COR-L47 (cell line): ENCODE measurements around the gene TMEFF2.

Experiments used
- DNase-seq: peaks from one replicate; lab custom pipeline; 2025; lab: John Stamatoyannopoulos, UW

TMEFF2 gene, protein sequence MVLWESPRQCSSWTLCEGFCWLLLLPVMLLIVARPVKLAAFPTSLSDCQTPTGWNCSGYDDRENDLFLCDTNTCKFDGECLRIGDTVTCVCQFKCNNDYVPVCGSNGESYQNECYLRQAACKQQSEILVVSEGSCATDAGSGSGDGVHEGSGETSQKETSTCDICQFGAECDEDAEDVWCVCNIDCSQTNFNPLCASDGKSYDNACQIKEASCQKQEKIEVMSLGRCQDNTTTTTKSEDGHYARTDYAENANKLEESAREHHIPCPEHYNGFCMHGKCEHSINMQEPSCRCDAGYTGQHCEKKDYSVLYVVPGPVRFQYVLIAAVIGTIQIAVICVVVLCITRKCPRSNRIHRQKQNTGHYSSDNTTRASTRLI

DNA sequence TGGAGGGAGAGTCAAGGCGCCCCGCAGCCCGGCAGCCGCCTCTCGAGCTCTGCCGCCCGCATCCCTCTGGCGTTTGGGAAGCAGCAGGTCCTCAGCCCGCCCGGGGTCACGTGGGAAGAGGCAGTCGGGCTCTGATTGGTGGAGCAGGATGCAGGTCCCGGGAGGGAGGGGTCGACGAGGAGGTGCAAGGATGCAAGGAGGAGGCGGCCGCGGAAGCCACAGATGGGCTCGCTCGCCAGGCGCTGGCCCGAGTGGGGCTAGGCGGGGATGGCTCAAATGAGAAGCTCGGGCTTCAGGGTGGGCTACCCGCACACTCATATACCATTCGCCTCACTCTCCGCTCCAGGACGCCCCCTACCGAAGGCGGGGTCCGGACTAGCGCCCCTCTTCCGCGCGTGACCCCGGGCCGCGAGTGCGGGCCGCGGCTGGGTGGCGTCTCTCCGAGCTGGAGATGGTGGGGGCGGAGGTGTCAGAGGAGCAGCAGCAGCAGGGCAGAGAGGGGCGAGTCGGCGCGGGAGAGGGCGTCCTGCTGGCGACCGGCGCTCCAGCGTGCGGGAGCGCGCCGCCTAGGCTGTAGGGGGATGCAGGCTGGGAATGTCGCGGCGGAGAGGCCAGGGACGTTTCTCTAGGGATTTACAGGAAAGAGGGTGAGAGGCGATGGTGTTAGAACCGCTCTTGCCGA lies at the start of gene TMEFF2:
Gene TMEFF2, minus strand, starts transcription at position 68 of the 682 bp plus-strand sequence. CDS start 409 bp downstream, outside the sequence.
- peak; percentile 91 for DNase-seq

DNA sequence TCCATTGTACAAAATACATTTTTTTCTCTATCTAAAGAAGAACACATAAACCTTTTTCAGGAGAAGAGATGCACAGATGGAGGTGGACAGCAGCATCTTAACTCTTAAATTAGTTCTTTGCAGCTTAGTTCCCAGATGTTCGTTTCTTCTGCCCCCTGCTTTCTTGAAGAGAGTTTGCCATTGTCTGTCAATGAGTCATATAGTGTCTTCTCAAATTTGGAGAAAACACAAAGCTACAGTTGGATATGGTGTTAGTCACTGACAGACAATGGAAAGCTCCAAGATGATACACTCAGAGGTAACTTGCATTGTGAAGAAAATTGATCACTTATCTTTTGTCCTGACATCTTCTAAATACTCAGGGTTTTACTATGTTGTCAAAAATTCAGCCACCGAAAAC lies 48.8 kb upstream of the TMEFF2 start:
- DNase-seq = no peak

DNA sequence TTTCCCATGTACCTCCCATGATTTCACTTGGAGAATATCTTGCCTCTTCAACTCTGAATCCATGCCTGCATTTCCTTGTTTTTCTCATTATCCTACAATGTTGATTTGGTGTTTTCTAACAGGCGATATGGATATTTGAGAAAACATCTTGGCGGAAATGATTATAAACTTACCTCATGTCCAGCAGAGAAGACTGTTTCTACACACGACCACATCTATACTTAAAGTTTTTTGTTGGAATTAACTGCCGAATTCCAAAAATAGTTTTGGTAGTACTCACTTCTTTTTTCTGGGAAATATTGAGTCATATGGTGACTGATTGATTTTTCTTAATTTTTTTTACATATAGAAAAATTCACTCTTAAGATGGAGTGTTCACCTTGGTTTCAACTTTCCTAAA lies 41.4 kb upstream of the TMEFF2 start:
- DNase-seq = no peak

DNA sequence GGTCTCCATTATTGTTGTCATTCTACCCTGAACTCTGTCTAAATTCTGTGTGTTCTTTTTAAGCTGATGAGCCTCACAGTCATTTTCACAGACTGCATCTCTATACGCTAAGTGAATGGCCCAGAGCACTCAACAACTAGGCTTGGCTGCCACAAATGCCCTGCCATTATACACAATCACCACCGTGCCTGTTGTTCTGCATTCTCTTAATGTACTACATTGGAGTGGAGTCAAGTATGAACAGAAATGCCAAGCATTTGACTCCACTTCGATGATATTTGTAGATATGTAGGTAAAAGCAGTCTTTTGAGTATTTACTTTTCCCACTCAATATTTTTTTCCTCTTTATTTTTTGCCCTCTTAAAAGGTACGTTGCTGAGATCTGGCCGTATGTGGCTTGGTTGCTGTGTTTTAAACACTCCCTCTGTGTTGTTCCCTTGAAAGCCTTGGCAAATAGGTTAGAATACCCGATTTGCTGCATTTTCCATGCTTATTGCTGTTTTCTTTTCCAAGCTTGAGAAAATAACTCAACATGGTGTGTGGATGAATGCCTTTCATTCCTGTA lies 36.2 kb upstream of the TMEFF2 start:
- no peak for DNase-seq

DNA sequence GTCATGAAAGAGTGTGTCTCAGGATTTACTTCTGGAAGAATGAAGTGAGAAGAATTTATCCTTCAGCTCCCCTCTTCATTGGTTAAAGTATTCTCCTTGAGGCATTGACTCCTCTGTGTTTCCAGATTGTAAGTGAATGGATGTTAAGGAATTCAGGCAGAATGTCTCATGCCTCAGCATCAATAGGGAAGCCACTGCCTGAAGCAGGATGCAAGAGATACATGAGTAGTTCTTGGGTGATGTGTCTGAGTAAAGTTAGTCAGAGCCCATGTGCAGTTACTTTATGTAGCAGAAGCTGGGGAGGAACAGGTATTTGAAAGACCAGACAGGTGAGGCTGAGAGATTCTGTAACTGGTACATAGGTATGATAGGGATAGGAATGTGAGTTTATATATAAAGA lies 34.0 kb upstream of the TMEFF2 start:
- no peak for DNase-seq

DNA sequence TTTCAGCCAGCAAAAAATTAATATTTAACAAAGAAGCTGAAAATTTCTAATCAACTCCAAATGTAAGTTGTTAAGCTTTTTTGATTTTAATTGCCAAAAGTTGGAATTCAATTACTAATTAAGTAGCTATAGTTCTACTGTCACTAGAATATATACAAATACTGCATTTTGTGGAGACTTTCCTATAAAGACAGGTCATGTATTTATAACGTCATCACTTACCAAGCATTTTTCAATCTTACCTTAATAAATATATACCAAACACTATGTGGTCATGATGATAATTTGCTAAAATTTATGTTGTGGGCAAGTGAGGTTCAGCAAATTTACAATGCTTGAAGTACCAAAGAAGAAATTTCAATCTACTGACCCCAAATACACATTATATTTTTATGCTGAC lies 24.2 kb upstream of the TMEFF2 start:
- no peak for DNase-seq

DNA sequence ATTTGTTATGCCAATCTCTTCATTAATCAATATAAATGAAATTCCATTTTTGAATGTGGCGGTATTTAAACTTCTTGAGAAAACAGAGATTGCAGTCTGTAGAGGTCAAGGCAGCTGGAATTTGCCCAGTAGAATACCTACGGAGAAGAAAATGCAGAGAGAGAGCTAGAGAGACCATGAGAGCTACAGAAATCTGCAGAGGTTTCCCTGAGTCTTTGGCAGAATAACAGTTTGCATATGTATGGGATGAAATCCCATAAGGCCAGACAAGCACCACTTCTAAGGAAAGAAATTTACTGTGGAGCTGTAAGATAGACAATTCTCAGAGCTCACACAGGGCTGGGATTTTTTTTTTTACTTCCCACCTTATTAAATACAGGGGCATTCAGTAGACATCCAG lies 23.6 kb upstream of the TMEFF2 start:
- no peak for DNase-seq

DNA sequence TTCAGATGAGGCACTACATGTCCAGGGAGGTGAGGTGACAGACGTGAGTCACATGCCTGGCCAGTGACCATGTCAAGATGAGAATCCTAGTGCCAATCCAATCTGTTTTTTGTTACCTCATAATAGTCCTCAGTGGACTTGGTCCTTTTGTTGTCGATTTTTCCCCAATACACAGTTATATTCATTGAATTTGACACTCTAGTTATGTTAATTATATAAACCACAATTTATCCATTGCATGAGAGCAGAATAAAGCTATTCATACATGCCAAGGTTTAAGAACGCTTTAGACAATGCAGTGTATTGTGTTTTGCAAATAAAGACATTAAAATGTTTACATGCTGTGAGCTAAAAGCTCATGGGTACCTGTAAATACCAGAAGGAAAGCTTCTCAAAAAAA lies 21.6 kb upstream of the TMEFF2 start:
- no peak for DNase-seq

DNA sequence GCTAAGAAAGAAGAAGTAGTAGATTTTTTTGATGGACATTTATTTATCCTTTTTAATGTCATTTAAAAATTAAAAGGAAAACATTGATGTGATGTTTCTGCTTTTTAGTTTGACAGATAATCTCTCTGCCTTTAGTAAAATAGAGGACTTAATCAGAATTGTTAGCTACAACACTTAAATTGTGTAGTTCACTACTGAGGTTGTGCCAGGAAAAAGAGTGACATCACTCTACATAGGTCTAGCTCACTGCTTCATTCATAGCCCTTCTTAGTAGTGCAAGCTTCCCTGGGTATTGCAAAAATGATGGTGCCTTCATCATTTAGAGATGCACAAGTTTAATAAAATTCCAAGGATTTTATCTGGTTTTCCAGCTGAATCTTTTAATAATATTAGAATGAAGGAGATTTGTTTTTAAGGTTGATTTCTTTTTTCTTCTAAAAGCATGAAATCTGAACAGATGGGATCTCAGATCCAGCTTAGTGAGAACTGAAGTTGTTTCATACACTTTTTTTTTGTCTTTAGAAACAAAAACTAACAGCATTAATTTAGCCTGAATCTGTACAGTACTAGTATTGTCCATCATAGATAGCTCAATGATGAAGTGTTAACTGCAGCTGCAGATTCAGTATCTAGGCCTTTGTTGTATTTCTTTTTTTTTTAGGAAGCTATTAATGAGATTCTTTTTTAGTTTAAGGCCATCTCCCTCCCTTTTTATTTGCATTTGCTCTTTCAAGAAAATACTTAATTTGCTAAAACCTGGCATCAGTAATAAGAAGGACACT lies 20.6 kb upstream of the TMEFF2 start:
- no peak for DNase-seq

DNA sequence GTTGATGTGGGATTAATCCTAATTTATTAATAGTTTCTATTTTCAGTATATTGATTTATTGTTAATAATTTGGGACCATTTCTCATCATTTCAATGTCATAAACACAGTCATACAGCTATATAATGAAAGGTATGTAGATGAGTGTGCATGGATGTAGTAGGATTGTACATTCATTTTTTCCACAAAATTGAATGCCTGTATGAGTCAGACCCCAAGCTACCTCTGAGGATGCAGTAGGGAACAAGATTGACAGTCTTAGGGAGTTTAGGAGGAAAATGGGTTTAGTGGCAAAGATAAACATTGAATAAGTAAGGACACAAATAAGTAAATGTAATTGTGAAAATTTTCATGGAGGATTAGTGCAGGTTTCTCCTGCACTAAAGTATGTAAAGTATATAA lies 14.1 kb upstream of the TMEFF2 start:
- no peak for DNase-seq

DNA sequence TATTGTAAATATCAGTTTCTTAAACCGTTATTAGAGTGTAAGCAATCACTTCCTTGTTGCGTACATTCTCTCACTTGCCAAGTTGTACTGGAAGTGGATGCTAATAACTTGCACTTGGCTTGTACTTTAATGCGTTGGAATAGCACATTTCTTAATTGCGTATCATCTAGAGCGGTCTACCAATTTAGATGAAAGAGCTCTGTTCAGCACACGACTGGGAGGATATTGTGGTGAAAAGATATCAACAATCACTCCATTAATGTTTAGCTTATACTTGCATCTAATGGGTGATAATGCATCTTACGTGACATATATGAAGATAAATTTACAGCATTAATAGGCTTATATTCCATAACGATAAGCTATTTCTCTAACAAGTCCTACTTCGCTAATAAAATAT lies 11.7 kb upstream of the TMEFF2 start:
- no peak for DNase-seq

DNA sequence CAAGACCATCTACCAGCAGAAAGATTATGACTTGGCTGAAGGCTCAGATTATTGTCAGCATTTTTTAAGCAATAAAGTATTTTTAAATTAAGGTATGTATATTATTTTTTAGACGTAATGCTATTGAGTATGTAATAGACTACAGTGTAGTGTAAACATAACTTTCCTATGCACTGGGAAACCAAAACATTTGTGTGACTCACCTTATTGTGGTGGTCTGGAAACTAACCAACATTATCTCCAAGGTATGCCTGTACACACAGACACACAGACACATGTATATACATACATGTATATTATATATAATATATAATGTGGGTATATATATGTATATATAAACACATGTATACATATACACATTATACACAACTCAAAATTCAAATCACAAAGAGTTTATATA lies 9.1 kb upstream of the TMEFF2 start:
- DNase-seq = no peak

DNA sequence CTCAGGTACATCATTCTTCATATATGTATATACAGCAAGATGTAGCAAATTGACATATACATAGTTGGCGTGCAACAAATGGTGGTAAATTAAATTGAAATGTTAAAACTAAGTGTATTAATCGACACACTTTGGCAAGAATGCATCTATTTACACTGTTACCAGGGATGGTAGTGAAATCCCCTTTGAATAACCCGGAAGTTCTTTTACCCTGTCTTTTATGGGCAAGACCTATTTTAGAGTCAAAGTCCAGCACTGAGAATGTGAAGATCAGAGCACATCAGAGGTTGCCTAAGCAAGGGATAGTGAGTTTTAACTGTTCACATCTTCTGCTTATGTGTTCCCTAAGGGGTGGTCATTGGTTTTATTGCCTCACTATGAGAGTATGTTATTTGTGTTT lies 7.6 kb upstream of the TMEFF2 start:
- no peak for DNase-seq

DNA sequence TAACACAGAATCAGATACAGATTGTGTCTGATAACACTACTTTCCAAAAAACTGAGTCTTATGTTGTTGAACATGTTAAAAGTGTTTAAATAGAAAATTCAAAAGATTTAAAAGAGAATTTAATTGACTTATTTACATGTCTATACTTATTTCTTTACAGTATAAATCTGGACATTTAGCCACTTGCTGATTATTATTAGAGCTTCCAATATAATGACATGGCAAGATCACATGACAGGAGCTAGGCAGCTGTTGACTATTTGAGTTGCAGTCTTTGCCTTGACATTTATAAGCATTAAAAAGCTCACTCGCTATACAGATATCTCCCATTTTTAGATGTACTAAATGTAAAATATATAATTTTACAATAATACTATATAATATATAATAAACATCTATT lies 6.4 kb upstream of the TMEFF2 start:
- DNase-seq = no peak

DNA sequence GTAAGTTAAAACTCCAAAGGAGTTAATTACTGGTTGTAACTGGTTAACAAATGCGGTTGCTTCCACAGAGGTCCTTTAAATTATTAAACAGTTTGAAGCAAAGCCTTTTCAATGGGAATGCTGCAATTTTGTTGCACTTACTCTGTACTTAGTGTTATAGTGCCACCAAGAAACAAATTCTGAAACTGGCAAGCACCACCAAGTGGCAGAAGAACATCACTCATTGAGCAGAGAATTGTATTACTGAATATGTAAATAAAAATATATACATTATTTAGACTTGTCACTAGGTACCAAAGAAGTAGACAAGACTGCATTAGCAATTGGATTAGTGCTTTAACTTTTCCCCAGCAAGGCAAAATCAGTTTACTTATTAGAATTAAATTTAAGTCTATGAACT lies 2.6 kb upstream of the TMEFF2 start:
- DNase-seq = peak; percentile 32

DNA sequence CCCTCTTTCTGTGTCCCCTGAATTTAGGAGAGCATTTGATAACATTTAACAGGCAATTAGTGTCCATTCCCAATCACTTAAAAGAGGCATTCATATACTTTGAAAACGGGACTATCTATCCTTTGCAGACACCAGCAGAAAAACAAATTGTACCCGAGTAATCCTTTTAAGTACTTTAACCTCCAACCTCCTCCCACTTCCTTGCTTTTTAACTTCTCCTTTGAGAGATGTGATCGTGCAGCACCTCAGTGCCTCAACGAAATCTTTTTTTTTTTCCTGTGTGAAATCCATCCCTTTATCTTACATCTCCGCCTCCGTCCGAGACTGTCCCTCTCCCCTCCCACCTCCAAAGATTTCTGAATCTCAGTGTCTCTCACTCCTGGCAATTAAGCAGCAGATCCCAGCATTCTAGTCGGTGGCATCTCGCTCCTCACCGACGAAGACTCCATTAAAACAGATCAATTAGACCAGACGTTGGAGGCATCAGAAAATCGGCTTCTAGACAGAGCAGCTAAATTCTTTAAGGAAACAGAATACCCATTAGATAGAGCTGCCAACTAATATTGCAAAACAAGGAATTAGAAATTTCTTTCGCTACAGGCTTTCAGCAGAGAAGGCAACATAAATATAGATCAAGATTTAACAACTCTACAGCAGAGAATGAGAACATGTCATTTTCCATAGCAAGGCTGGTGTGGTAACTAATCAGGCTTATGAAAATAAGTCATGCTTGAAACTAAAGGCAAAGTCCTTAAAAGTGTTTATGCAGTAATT lies 1.9 kb upstream of the TMEFF2 start:
- no peak for DNase-seq

DNA sequence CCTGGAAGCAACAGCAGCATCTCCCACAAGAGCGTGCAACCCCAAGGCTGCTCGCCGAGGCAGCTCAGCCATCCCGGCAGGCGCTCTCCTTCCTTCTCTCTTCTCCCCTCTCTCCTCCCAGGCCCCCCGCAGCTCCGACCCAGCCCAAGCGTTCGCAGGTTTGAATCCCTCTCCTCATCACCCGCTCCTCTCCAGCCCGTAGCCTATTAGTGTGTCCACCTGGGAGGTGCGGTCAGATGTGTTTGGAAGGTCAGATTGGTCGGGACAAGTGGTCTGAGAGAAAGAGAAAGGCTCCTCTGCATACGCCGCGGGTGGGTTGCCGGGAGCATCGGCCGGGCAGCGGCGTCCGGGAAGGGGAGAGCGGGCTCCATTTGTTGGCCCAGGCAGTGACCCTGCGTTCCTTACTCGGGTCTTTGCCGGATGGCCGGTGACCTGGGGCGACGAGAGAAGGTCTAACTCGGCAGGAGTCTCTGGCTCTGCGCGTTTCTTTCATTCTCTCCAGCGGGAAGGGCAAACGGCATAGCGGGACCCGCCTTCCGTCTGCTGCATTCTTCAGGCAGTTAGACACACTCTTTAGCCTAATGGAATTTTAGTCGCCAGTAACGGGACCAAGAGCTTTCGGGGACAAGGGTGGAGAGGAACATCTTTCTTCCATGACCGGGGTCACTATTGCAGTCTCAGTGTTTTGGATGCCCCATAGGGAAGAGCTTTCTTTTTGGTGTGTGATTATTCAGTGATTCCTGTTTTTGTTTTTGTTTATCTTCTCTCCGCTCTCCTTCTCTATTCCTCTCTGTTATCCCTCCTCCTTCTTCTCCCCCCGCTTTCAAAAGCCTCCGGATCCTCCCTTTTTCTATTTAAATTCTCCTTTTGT lies 1.1 kb upstream of the TMEFF2 start:
- no peak for DNase-seq

DNA sequence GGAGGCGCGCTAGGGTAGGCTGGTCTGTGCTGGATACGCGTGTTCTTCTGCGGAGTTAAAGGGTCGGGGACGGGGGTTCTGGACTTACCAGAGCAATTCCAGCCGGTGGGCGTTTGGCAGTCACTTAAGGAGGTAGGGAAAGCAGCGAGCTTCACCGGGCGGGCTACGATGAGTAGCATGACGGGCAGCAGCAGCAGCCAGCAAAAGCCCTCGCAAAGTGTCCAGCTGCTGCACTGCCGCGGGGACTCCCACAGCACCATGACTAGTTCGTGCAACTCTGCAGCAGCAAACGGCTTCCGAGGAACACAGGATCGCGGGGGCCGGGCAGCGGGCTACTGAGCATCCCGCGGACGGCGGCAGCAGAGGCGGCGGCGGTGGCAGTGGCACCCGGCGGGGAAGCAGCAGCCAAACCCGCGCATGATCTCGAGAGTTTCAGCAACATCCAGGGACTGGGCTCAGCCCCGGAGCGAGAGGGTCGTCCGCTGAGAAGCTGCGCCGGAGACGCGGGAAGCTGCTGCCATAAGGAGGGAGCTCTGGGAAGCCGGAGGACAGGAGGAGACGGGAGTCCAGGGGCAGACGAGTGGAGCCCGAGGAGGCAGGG lies 368 bp downstream of the TMEFF2 start:
- peak; percentile 41 for DNase-seq

DNA sequence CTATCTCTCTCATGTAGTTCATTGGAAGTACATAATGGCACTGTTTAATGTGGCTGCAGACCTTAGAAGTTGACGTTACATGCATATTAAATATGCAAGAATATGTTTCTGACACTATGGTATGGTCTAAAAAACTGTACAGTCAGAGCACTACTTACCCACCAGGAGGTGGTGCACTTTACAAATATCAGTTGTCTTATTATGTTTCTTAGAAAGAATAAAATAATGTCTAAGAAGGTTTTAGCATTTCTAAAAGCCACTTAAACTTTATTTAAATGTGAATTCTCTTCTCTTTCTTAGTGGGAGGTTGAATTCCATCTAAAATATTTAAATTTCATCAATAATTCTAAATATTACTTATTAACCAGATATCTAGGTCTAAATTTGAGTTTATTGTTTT lies 4.3 kb downstream of the TMEFF2 start:
- DNase-seq = peak; percentile 33

DNA sequence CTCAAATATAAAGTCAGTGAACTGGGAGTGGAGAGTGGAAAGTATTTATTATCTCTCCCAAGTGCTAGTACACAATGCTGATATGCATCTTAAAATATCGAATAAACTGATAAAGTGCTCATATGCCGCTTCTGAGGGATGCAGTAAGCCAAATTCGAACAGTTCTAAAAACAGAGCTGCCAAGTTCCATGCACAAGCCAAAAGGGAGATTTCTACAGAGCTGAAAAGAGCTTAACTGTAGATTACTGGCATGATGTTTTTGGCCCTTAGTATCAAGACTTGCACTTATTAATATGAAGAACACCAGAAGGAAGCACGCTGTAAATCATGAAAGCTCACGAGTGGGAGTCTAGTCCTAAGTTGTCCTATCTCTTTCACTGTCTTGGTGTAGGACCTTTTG lies 7.9 kb downstream of the TMEFF2 start:
- no peak for DNase-seq
